ENCODE data around the gene ZNF254. TPM values are rescaled to one million over a fixed set of nuclear protein-coding genes. Genes with fewer than 3 reads are reported as not detected.
"Not testable (repeated sequence)": the region's sequence is repeated elsewhere in the genome, so short reads cannot be mapped to it uniquely, and the experiment has no call there.

The ZNF254 gene
- total RNA-seq, result 10 to 100 TPM; 13.3 to 14.9 TPM

GRCh38 chr19:24086974-24087595 is at the start of gene ZNF254:
Gene ZNF254, plus strand, starts transcription at chr19:24087187. Its CDS starts 121 bp downstream, at chr19:24087308.
- DNase-seq (peak; percentile 83 to 91), ATAC-seq (replicated peaks in 1 of 2) (peak; percentile 99 to 100)
- Mint-ChIP-seq H3K27ac (peak within 1 kb of the TSS; percentile 95), H3K4me3 (peak within 1 kb of the TSS; percentile 92 to 95), H3K4me1 (ENCODE audit: low read depth) (no peaks in the 10 kb centered on the region), H3K9me3 (peaks cover 0 to 3% of the 10 kb centered on the region in 2 donors), H3K27me3 (ENCODE audit: low read depth) (no peaks in the 10 kb centered on the region), H3K36me3 (ENCODE audit: insufficient read depth in 2 of 2) (peaks cover 6 to 15% of the 10 kb centered on the region in 2 donors)

GRCh38 chr19:24040621-24041020 is 46.4 kb upstream of the ZNF254 start:
- Mint-ChIP-seq H3K9me3 (no peaks in the 10 kb centered on the region), H3K4me3 (no peak overlapping the region), H3K4me1 (ENCODE audit: low read depth) (peaks cover 22% of the 10 kb centered on the region), H3K36me3 (ENCODE audit: insufficient read depth in 2 of 2) (peaks cover 6 to 32% of the 10 kb centered on the region in 2 donors), H3K27me3 (ENCODE audit: low read depth) (no peaks in the 10 kb centered on the region), H3K27ac (no peak overlapping the region)
- no peak for ATAC-seq (replicated peaks in 1 of 2)
- no peak for DNase-seq

GRCh38 chr19:24041326-24041725 is 45.7 kb upstream of the ZNF254 start:
- H3K27me3 Mint-ChIP-seq (ENCODE audit: low read depth); H3K4me3 Mint-ChIP-seq; ATAC-seq (replicated peaks in 1 of 2); DNase-seq; H3K9me3 Mint-ChIP-seq; H3K27ac Mint-ChIP-seq: not testable (repeated sequence)
- H3K4me1 Mint-ChIP-seq (ENCODE audit: low read depth), result peaks cover 15% of the 10 kb centered on the region
- H3K36me3 Mint-ChIP-seq (ENCODE audit: insufficient read depth in 2 of 2), result peaks cover 5 to 31% of the 10 kb centered on the region in 2 donors

GRCh38 chr19:24046550-24046949 is 40.4 kb upstream of the ZNF254 start:
- DNase-seq (no peak), ATAC-seq (replicated peaks in 1 of 2) (no peak)
- H3K9me3 Mint-ChIP-seq, result no peaks in the 10 kb centered on the region
- no peak overlapping the region for H3K4me3 Mint-ChIP-seq
- H3K27me3 Mint-ChIP-seq (ENCODE audit: low read depth), result no peaks in the 10 kb centered on the region
- no peaks in the 10 kb centered on the region for H3K4me1 Mint-ChIP-seq (ENCODE audit: low read depth)
- peaks cover 21 to 48% of the 10 kb centered on the region in 2 donors for H3K36me3 Mint-ChIP-seq (ENCODE audit: insufficient read depth in 2 of 2)
- peak overlapping the region; percentile 72 for H3K27ac Mint-ChIP-seq

- Mint-ChIP-seq H3K9me3 (no peaks in the 10 kb centered on the region), H3K27ac (no peak overlapping the region), H3K4me1 (ENCODE audit: low read depth) (peaks cover 7% of the 10 kb centered on the region), H3K36me3 (ENCODE audit: insufficient read depth in 2 of 2) (peaks cover 31 to 51% of the 10 kb centered on the region in 2 donors), H3K4me3 (no peak overlapping the region), H3K27me3 (ENCODE audit: low read depth) (no peaks in the 10 kb centered on the region)
- DNase-seq (no peak), ATAC-seq (replicated peaks in 1 of 2) (no peak)
Observed at GRCh38 chr19:24048261-24048660, 38.7 kb upstream of the ZNF254 start.

GRCh38 chr19:24049537-24049936 is 37.5 kb upstream of the ZNF254 start:
- DNase-seq (no peak), ATAC-seq (replicated peaks in 1 of 2) (no peak)
- no peak overlapping the region for H3K4me3 Mint-ChIP-seq
- no peak overlapping the region for H3K27ac Mint-ChIP-seq
- H3K27me3 Mint-ChIP-seq (ENCODE audit: low read depth), result no peaks in the 10 kb centered on the region
- H3K4me1 Mint-ChIP-seq (ENCODE audit: low read depth), result peaks cover 20% of the 10 kb centered on the region
- peaks cover 31 to 50% of the 10 kb centered on the region in 2 donors for H3K36me3 Mint-ChIP-seq (ENCODE audit: insufficient read depth in 2 of 2)
- no peaks in the 10 kb centered on the region for H3K9me3 Mint-ChIP-seq

- Mint-ChIP-seq H3K9me3 (no peaks in the 10 kb centered on the region), H3K36me3 (ENCODE audit: insufficient read depth in 2 of 2) (peaks cover 37 to 59% of the 10 kb centered on the region in 2 donors), H3K27me3 (ENCODE audit: low read depth) (no peaks in the 10 kb centered on the region), H3K4me1 (ENCODE audit: low read depth) (peaks cover 36% of the 10 kb centered on the region), H3K4me3 (no peak overlapping the region), H3K27ac (no peak overlapping the region)
- no peak for ATAC-seq (replicated peaks in 1 of 2)
- no peak for DNase-seq
Observed at GRCh38 chr19:24051516-24051915, 35.5 kb upstream of the ZNF254 start.

- Mint-ChIP-seq H3K4me1 (ENCODE audit: low read depth) (peaks cover 36% of the 10 kb centered on the region), H3K36me3 (ENCODE audit: insufficient read depth in 2 of 2) (peaks cover 31 to 47% of the 10 kb centered on the region in 2 donors), H3K4me3 (no peak overlapping the region), H3K9me3 (no peaks in the 10 kb centered on the region), H3K27ac (no peak overlapping the region), H3K27me3 (ENCODE audit: low read depth) (no peaks in the 10 kb centered on the region)
- ATAC-seq (replicated peaks in 1 of 2) (no peak), DNase-seq (no peak)
Observed at GRCh38 chr19:24052811-24053210, 34.2 kb upstream of the ZNF254 start.

- H3K27me3 Mint-ChIP-seq (ENCODE audit: low read depth), result no peaks in the 10 kb centered on the region
- no peak for DNase-seq
- H3K4me3 Mint-ChIP-seq, result peak overlapping the region in 1 of 2 donors; percentile 44
- H3K4me1 Mint-ChIP-seq (ENCODE audit: low read depth), result peaks cover 36% of the 10 kb centered on the region
- H3K27ac Mint-ChIP-seq, result peak overlapping the region; percentile 43
- ATAC-seq (replicated peaks in 1 of 2), result no peak
- H3K9me3 Mint-ChIP-seq, result no peaks in the 10 kb centered on the region
- H3K36me3 Mint-ChIP-seq (ENCODE audit: insufficient read depth in 2 of 2), result peaks cover 31 to 48% of the 10 kb centered on the region in 2 donors
Observed at GRCh38 chr19:24053601-24054000, 33.4 kb upstream of the ZNF254 start.

GRCh38 chr19:24054044-24054935 is 32.7 kb upstream of the ZNF254 start:
- Mint-ChIP-seq H3K4me1 (ENCODE audit: low read depth) (peaks cover 36% of the 10 kb centered on the region), H3K4me3 (peak overlapping the region; percentile 42 to 44), H3K36me3 (ENCODE audit: insufficient read depth in 2 of 2) (peaks cover 30 to 49% of the 10 kb centered on the region in 2 donors), H3K27ac (peak overlapping the region; percentile 63), H3K9me3 (no peaks in the 10 kb centered on the region), H3K27me3 (ENCODE audit: low read depth) (no peaks in the 10 kb centered on the region)
- ATAC-seq (replicated peaks in 1 of 2) (peak; percentile 87 to 91), DNase-seq (peak; percentile 39 to 49)

GRCh38 chr19:24055548-24055947 is 31.4 kb upstream of the ZNF254 start:
- DNase-seq, result no peak
- peak overlapping the region; percentile 80 for H3K27ac Mint-ChIP-seq
- peaks cover 29 to 48% of the 10 kb centered on the region in 2 donors for H3K36me3 Mint-ChIP-seq (ENCODE audit: insufficient read depth in 2 of 2)
- H3K27me3 Mint-ChIP-seq (ENCODE audit: low read depth), result no peaks in the 10 kb centered on the region
- no peak for ATAC-seq (replicated peaks in 1 of 2)
- H3K9me3 Mint-ChIP-seq, result no peaks in the 10 kb centered on the region
- peaks cover 43% of the 10 kb centered on the region for H3K4me1 Mint-ChIP-seq (ENCODE audit: low read depth)
- no peak overlapping the region for H3K4me3 Mint-ChIP-seq

GRCh38 chr19:24057144-24057543 is 29.8 kb upstream of the ZNF254 start:
- H3K36me3 Mint-ChIP-seq (ENCODE audit: insufficient read depth in 2 of 2), result peaks cover 26 to 35% of the 10 kb centered on the region in 2 donors
- H3K9me3 Mint-ChIP-seq, result no peaks in the 10 kb centered on the region
- ATAC-seq (replicated peaks in 1 of 2), result peak; percentile 12 to 15
- H3K4me1 Mint-ChIP-seq (ENCODE audit: low read depth), result peaks cover 50% of the 10 kb centered on the region
- H3K27ac Mint-ChIP-seq, result no peak overlapping the region
- DNase-seq, result no peak
- no peak overlapping the region for H3K4me3 Mint-ChIP-seq
- no peaks in the 10 kb centered on the region for H3K27me3 Mint-ChIP-seq (ENCODE audit: low read depth)

GRCh38 chr19:24059563-24060295 is 27.3 kb upstream of the ZNF254 start:
- DNase-seq (no peak), ATAC-seq (replicated peaks in 1 of 2) (no peak)
- no peaks in the 10 kb centered on the region for H3K9me3 Mint-ChIP-seq
- no peak overlapping the region for H3K4me3 Mint-ChIP-seq
- H3K36me3 Mint-ChIP-seq (ENCODE audit: insufficient read depth in 2 of 2), result peaks cover 23 to 30% of the 10 kb centered on the region in 2 donors
- no peak overlapping the region for H3K27ac Mint-ChIP-seq
- H3K27me3 Mint-ChIP-seq (ENCODE audit: low read depth), result no peaks in the 10 kb centered on the region
- peaks cover 37% of the 10 kb centered on the region for H3K4me1 Mint-ChIP-seq (ENCODE audit: low read depth)
